HG02852 (cell line): Measurements from ENCODE around the gene GRM2.

Source experiments
- ATAC-seq: cut with Tn5 transposase; IDR thresholded peaks from one replicate; pipeline ENCODE4 v1.9.1; 2021; ENCODE audit warnings: mild to moderate bottlenecking, moderate library complexity; ENCODE audit not compliant: unreplicated experiment

Gene GRM2

GRCh38 chr3:51703761-51704510 is 2.9 kb upstream of the GRM2 start:
- no peak for ATAC-seq

- ATAC-seq: no peak
These were observed 2.3 kb upstream of the GRM2 start for GRCh38 chr3:51704511-51704950.

GRCh38 chr3:51705276-51706020 is 1.4 kb upstream of the GRM2 start:
- ATAC-seq: no peak

GRCh38 chr3:51706021-51706485 is 815 bp upstream of the GRM2 start:
- ATAC-seq: no peak

- no peak for ATAC-seq
These were observed 1.5 kb downstream of the GRM2 start for GRCh38 chr3:51708216-51708845.

- ATAC-seq: no peak
These were observed 2.1 kb downstream of the GRM2 start for GRCh38 chr3:51709004-51709420.

GRCh38 chr3:51709675-51710074 is 2.8 kb downstream of the GRM2 start:
- no peak for ATAC-seq

GRCh38 chr3:51710631-51711351 is 3.9 kb downstream of the GRM2 start:
- no peak for ATAC-seq

GRCh38 chr3:51711352-51712037 is 4.6 kb downstream of the GRM2 start:
- ATAC-seq: no peak

GRCh38 chr3:51712038-51712420 is 5.2 kb downstream of the GRM2 start:
- no peak for ATAC-seq

- no peak for ATAC-seq
These were observed 5.7 kb downstream of the GRM2 start for GRCh38 chr3:51712511-51712931.

- no peak for ATAC-seq
These were observed 6.1 kb downstream of the GRM2 start for GRCh38 chr3:51712963-51713362.

- no peak for ATAC-seq
These were observed 8.5 kb downstream of the GRM2 start for GRCh38 chr3:51715231-51715976.

- no peak for ATAC-seq
These were observed 9.1 kb downstream of the GRM2 start for GRCh38 chr3:51715977-51716294.

- no peak for ATAC-seq
These were observed 9.9 kb downstream of the GRM2 start for GRCh38 chr3:51716805-51717204.

GRCh38 chr3:51717446-51717845 is 10.6 kb downstream of the GRM2 start:
- ATAC-seq: no peak

GRCh38 chr3:51717947-51718346 is 11.1 kb downstream of the GRM2 start:
- no peak for ATAC-seq

GRCh38 chr3:51718547-51719409 is 11.9 kb downstream of the GRM2 start:
- no peak for ATAC-seq

- no peak for ATAC-seq
These were observed 12.7 kb downstream of the GRM2 start for GRCh38 chr3:51719410-51720025.
